Endothelial cell of umbilical vein (primary cell): ENCODE results near the gene TRAF3IP1.

Source experiments
- EZH2 ChIP-seq: IDR thresholded peaks from 2 replicates; pipeline ENCODE4 v1.6.1; 2012; ENCODE audit warnings: borderline replicate concordance, low read depth, mild to moderate bottlenecking, moderate library complexity, low read length, inconsistent platforms; ENCODE audit not compliant: severe bottlenecking
- FOS ChIP-seq: IDR thresholded peaks from 2 replicates; pipeline ENCODE4 v1.6.1; 2011; ENCODE audit warnings: mild to moderate bottlenecking, low read length, moderate library complexity, borderline replicate concordance; ENCODE audit not compliant: insufficient read depth
- GATA2 ChIP-seq: IDR thresholded peaks from 2 replicates; pipeline ENCODE4 v1.7.0; 2011; ENCODE audit warnings: low read depth, mild to moderate bottlenecking, moderate library complexity, mixed read lengths, low read length; ENCODE audit not compliant: insufficient read length, insufficient read depth
- JUN ChIP-seq: IDR thresholded peaks from 2 replicates; pipeline ENCODE4 v1.6.1; 2011; ENCODE audit warnings: borderline replicate concordance, low read depth; ENCODE audit not compliant: insufficient read length, insufficient read depth
- MYC ChIP-seq: IDR thresholded peaks from one replicate; pipeline ENCODE4 v1.6.1; 2011; ENCODE audit warnings: mild to moderate bottlenecking, low read depth, low read length
- POLR2A ChIP-seq: IDR thresholded peaks from 2 replicates; pipeline ENCODE4 v1.6.1; 2012; ENCODE audit warnings: low read depth, mild to moderate bottlenecking, control low read depth, low read length
- POLR2AphosphoS5 ChIP-seq: IDR thresholded peaks from 2 replicates; pipeline ENCODE4 v1.6.1; 2012; ENCODE audit warnings: low read depth, mild to moderate bottlenecking, control low read depth, low read length, moderate library complexity; ENCODE audit not compliant: insufficient read depth
- TF ChIP-seq, protein P1 (sequence below), 2 donors: IDR thresholded peaks; 1 replicate in 1 of 2; 2 replicates in 1 of 2; pipeline ENCODE4 v1.5.1; 2011; ENCODE audit warnings: low read length in 2 of 2, mild to moderate bottlenecking in 2 of 2, moderate library complexity in 2 of 2, control low read depth in 1 of 2, inconsistent platforms in 1 of 2, low read depth in 1 of 2; ENCODE audit not compliant: insufficient read depth in 1 of 2; ENCODE audit errors: extremely low read depth in 1 of 2
- TF ChIP-seq, protein P2 (sequence below): IDR thresholded peaks from 2 replicates; pipeline ENCODE4 v1.6.1; 2011; ENCODE audit not compliant: insufficient read depth, insufficient read length

DNA sequence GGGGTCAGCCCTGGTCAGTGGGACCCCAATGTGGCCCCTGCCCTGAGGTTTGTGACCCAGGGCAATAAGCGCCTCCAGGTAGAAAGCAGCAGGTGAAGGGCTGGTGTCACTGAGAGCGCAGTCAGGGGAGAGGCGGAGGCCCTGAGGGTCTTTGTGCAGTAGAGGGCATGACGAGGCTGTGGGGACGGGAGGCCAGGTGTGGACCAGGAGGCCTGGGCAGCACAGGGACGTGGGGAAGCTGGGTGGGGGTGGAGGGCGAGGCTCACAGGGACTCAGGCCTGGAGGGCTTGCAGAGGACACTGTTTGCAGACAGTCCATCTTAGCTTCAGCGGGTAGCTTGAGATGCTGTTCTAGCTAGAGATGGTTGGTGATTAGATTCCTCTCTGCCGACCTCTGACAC, 32.0 kb downstream of the TRAF3IP1 start:
- no peak for TF ChIP-seq EZH2
- no peak for TF ChIP-seq POLR2A
- TF ChIP-seq, protein P1, sequence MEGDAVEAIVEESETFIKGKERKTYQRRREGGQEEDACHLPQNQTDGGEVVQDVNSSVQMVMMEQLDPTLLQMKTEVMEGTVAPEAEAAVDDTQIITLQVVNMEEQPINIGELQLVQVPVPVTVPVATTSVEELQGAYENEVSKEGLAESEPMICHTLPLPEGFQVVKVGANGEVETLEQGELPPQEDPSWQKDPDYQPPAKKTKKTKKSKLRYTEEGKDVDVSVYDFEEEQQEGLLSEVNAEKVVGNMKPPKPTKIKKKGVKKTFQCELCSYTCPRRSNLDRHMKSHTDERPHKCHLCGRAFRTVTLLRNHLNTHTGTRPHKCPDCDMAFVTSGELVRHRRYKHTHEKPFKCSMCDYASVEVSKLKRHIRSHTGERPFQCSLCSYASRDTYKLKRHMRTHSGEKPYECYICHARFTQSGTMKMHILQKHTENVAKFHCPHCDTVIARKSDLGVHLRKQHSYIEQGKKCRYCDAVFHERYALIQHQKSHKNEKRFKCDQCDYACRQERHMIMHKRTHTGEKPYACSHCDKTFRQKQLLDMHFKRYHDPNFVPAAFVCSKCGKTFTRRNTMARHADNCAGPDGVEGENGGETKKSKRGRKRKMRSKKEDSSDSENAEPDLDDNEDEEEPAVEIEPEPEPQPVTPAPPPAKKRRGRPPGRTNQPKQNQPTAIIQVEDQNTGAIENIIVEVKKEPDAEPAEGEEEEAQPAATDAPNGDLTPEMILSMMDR (IDR thresholded peaks at IDR 0.05; ENCODE audit: extremely low read depth in 1 of 2, insufficient read depth in 1 of 2, low read depth in 1 of 2, low read length in 2 of 2): no peak
- TF ChIP-seq GATA2: no peak
- TF ChIP-seq POLR2AphosphoS5: no peak
- TF ChIP-seq, protein P2, sequence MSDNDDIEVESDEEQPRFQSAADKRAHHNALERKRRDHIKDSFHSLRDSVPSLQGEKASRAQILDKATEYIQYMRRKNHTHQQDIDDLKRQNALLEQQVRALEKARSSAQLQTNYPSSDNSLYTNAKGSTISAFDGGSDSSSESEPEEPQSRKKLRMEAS: no peak
- TF ChIP-seq JUN: no peak
- TF ChIP-seq MYC: no peak
- no peak for TF ChIP-seq FOS
